Adrenal gland (tissue), 12 donors: Measurements from ENCODE around the gene FBXW5. TPM values are rescaled to one million over a fixed set of nuclear protein-coding genes. Genes with fewer than 3 reads are reported as not detected.

Experiments
- DNase-seq, 7 donors: peaks; one replicate each; pipeline ENCODE4 v3.0.0-alpha.2; 2019 to 2020
- H3K27ac ChIP-seq, 5 donors: fragments of 200-600 bp; sonication (generic) in 4 of 5; 1 replicate in 3 of 5; 2 replicates in 2 of 5; pipeline versions ENCODE4 v1.5.1 to v1.8.0; 2016 to 2020; ENCODE audit warnings: mild to moderate bottlenecking in 1 of 5
- H3K27me3 ChIP-seq: fragments of 200-600 bp; 2 replicates; pipeline ENCODE4 v1.8.0; 2021
- H3K36me3 ChIP-seq, 2 donors: fragments of 200-600 bp; replicated peaks in 1 of 2; 1 replicate in 1 of 2; 2 replicates in 1 of 2; pipeline versions ENCODE4 v1.5.1 to v1.8.0; 2018 to 2022
- H3K4me1 ChIP-seq, 2 donors: fragments of 200-600 bp; replicated peaks in 1 of 2; 1 replicate in 1 of 2; 2 replicates in 1 of 2; pipeline versions ENCODE4 v1.5.1 to v1.8.0; 2018 to 2021
- H3K4me3 ChIP-seq, 4 donors: fragments of 200-600 bp; sonication (generic) in 3 of 4; one replicate each; pipeline ENCODE4 v1.5.1; 2016 to 2018
- H3K9me3 ChIP-seq, 3 donors: fragments of 200-600 bp; sonication (generic) in 1 of 3; replicated peaks in 1 of 3; 1 replicate in 2 of 3; 2 replicates in 1 of 3; pipeline versions ENCODE4 v1.5.1 to v1.8.0; 2016 to 2021
- POLR2A ChIP-seq, 2 donors: fragments of 450-650 bp; IDR thresholded peaks; one replicate each; pipeline ENCODE4 v1.6.1; 2017; ENCODE audit warnings: antibody characterized with exemption in 2 of 2, mild to moderate bottlenecking in 2 of 2, moderate library complexity in 1 of 2
- WGBS, 4 donors: extraction: QIAGEN DNeasy Blood & Tissue Kit in 2 of 4; methylation state at CpG; one replicate each; pipeline versions ENCODE4 v1.1.5 to v1.1.7; 2013 to 2017; 5-methylcytosine and 5-hydroxymethylcytosine counted together
- intact Hi-C, 2 donors: fragments of 100-400 bp; cut with DNase I; formaldehyde crosslinking; loops; one replicate each; pipeline versions ENCODE4 v1.14.1 to v1.15.0; 2022 to 2023
- polyA plus RNA-seq, 3 donors: library from polyadenylated mRNA; stranded (reverse); fragments of 200-250 nt in 2 of 3; fragments of 350-450 nt in 1 of 3; fragmentation: Illumina TruSeq in 1 of 3; extraction: RNeasy Lipid Tissue Mini Kit (QIAGEN cat#74804) in 1 of 3; gene quantifications; one replicate each; pipeline ENCODE4 v1.2.3, GENCODE V29; 2013 to 2014
- total RNA-seq, 9 donors: library from RNA; depleted of rRNA in 4 of 9; stranded (reverse); fragments of >200 nt in 4 of 9; fragments of 120-200 nt in 1 of 9; fragmentation: NEBNext Ultra II Directional in 1 of 9; extraction: Animal tissue kit (Norgen Biotek cat#: 25700) in 1 of 9; gene quantifications; one replicate each; pipeline versions ENCODE4 v1.1.0 to v1.2.4, GENCODE V29; 2013 to 2023
- TF ChIP-seq, protein P1 (sequence below), 6 experiments: fragments of 450-650 bp in 4 of 6; fragments of 200-600 bp in 2 of 6; sonication (generic) in 1 of 6; IDR thresholded peaks; 1 replicate in 5 of 6; 2 replicates in 1 of 6; pipeline versions ENCODE4 v1.5.1 to v1.8.0; 2016 to 2021; ENCODE audit warnings: antibody characterized with exemption in 6 of 6, mild to moderate bottlenecking in 2 of 6, moderate library complexity in 1 of 6
- donor health status: healthy with polysubstance abuse.
- donor health status: Bipolar disorder and iron deficiency.
- donor health status: DM: yes; HTN: yes; CAD: no.
- donor health status: DM: no; HTN: no; CAD: no.
- donor health status: DM: no; HTN: no; CAD: no.
- donor health status: DM: yes; HTN: yes; CAD: no.

Gene FBXW5
- total and polyA plus RNA-seq, 12 donors, result 19.2 to 257 (median 139) TPM

DNA sequence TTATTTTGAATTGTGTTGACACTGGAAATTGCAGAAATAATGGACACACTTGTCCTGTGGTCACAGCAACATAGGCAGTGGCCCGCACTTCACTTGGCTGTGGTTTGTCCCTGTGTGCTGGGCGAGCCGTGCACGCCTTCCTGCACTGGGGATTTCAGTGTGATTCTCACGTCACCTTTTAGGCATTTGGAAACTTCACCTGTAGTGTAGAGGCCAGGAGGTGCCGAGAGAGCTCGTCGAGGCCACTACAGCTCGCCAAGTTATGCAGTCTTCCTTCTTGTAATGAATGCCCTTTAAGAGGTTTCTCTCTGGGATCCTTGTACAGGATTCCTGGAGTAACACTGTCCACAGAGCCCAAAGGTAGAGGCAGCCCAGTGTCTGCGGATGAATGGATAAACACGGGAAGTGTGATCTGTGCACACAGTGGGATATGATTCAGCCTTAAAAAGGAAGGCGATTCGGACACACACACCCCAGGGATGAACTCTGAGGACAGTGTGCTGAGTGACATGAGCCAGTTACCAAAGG is 43.5 kb downstream of the FBXW5 start:
- peaks cover 0 to 24% of the 10 kb centered on the region in 2 donors for H3K36me3 ChIP-seq
- no peak for TF ChIP-seq POLR2A (IDR thresholded peaks at IDR 0.05)
- TF ChIP-seq, protein P1, sequence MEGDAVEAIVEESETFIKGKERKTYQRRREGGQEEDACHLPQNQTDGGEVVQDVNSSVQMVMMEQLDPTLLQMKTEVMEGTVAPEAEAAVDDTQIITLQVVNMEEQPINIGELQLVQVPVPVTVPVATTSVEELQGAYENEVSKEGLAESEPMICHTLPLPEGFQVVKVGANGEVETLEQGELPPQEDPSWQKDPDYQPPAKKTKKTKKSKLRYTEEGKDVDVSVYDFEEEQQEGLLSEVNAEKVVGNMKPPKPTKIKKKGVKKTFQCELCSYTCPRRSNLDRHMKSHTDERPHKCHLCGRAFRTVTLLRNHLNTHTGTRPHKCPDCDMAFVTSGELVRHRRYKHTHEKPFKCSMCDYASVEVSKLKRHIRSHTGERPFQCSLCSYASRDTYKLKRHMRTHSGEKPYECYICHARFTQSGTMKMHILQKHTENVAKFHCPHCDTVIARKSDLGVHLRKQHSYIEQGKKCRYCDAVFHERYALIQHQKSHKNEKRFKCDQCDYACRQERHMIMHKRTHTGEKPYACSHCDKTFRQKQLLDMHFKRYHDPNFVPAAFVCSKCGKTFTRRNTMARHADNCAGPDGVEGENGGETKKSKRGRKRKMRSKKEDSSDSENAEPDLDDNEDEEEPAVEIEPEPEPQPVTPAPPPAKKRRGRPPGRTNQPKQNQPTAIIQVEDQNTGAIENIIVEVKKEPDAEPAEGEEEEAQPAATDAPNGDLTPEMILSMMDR (IDR thresholded peaks at IDR 0.05), result no peak
- no peaks in the 10 kb centered on the region for H3K27me3 ChIP-seq
- no peak for DNase-seq
- no peaks in the 10 kb centered on the region for H3K9me3 ChIP-seq
- WGBS, 4 donors, result 86 to 94% (median 93%) methylated on average over 5 to 13 of the region's 13 CpGs
- H3K4me1 ChIP-seq, result peaks cover 14 to 18% of the 10 kb centered on the region in 2 donors
- no peak overlapping the region for H3K4me3 ChIP-seq
- intact Hi-C loops, result no loop called here
- peak overlapping the region in 1 of 5 donors; percentile 74 for H3K27ac ChIP-seq

- WGBS, 4 donors, result 85 to 93% (median 93%) methylated on average over 6 to 10 of the region's 10 CpGs
- no peak for DNase-seq
- intact Hi-C loops, result no loop called here
- TF ChIP-seq, protein P1 (IDR thresholded peaks at IDR 0.05), result no peak
- no peak for TF ChIP-seq POLR2A (IDR thresholded peaks at IDR 0.05)
- peaks cover 0 to 24% of the 10 kb centered on the region in 2 donors for H3K36me3 ChIP-seq
- H3K27ac ChIP-seq, result no peak overlapping the region
- H3K27me3 ChIP-seq, result no peaks in the 10 kb centered on the region
- H3K9me3 ChIP-seq, result no peaks in the 10 kb centered on the region
- H3K4me1 ChIP-seq, result peaks cover 14 to 18% of the 10 kb centered on the region in 2 donors
- no peak overlapping the region for H3K4me3 ChIP-seq
Measured at GRCh38 chr9:136900556-136900955, 44.0 kb downstream of the FBXW5 start.

DNA sequence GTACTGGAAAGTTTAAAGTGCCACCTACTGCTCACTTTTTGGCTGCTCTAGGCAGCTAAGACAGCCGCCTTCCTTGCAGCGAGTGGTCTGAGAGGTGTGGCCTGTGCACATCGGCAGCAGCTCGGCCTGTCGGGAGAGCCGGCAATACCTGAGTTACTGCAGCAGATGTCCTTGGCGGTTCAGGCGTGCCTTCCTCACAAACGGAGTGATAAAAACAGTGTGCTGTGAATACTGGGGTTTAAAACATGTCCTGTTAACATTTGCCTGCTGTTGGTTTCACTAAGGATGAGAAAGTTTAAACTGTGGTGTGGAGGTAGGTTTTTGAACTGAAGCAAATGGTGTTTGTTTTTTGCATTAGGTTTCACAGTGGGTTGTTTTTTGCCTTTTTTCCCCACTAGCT is 45.3 kb downstream of the FBXW5 start:
- H3K9me3 ChIP-seq, result no peaks in the 10 kb centered on the region
- peaks cover 14 to 18% of the 10 kb centered on the region in 2 donors for H3K4me1 ChIP-seq
- no peak for TF ChIP-seq POLR2A (IDR thresholded peaks at IDR 0.05)
- TF ChIP-seq, protein P1 (IDR thresholded peaks at IDR 0.05), result no peak
- no peak overlapping the region for H3K27ac ChIP-seq
- H3K4me3 ChIP-seq, result no peak overlapping the region
- DNase-seq, result peak in 1 of 7 donors; percentile 60
- intact Hi-C loops, result no loop called here
- peaks cover 0 to 24% of the 10 kb centered on the region in 2 donors for H3K36me3 ChIP-seq
- H3K27me3 ChIP-seq, result no peaks in the 10 kb centered on the region
- 58 to 72% (median 63%) methylated on average over 9 of the region's 9 CpGs for WGBS, 4 donors

GRCh38 chr9:136898483-136899100 is 45.9 kb downstream of the FBXW5 start:
- H3K36me3 ChIP-seq, result peaks cover 0 to 24% of the 10 kb centered on the region in 2 donors
- no peaks in the 10 kb centered on the region for H3K9me3 ChIP-seq
- H3K4me3 ChIP-seq, result no peak overlapping the region
- peaks cover 14 to 18% of the 10 kb centered on the region in 2 donors for H3K4me1 ChIP-seq
- H3K27me3 ChIP-seq, result no peaks in the 10 kb centered on the region
- intact Hi-C loops, result no loop called here
- TF ChIP-seq, protein P1 (IDR thresholded peaks at IDR 0.05), result no peak
- TF ChIP-seq POLR2A (IDR thresholded peaks at IDR 0.05), result no peak
- H3K27ac ChIP-seq, result no peak overlapping the region
- DNase-seq, result no peak
- 95 to 96% (median 95%) methylated on average over 12 to 21 of the region's 21 CpGs for whole genome bisulfite sequencing, 4 donors
